PC-3 (cell line): ENCODE measurements around the gene ZHX3. TPM values are rescaled to one million over a fixed set of nuclear protein-coding genes. Genes with fewer than 3 reads are reported as not detected.

Source experiments
- ATAC-seq: fragments of 200-7000 bp; cut with Tn5 transposase; 2 replicates; pipeline ENCODE4 v1.9.1; 2020; ENCODE audit warnings: mild to moderate bottlenecking, moderate library complexity
- BruUV-seq: library from RNA; stranded (reverse); fragments of 400-500 nt; replicated peaks from 2 replicates; lab custom pipeline; 2021; lab: Mats Ljungman, UMichigan
- CTCF ChIA-PET: fragments of 300-600 bp; sonication (Branson Sonifier 250); formaldehyde crosslinking; loops from one replicate; lab custom pipeline; 2022; ENCODE audit warnings: antibody characterized with exemption; lab: Charles Lee
- POLR2A ChIA-PET: fragments of 300-600 bp; sonication (Branson Sonifier 250); formaldehyde crosslinking; loops from one replicate; lab custom pipeline; 2022; ENCODE audit warnings: antibody characterized with exemption; ENCODE audit not compliant: unreplicated experiment; lab: Charles Lee
- DNase-seq: peaks from one replicate; pipeline ENCODE4 v3.0.0-alpha.2; 2015
- H2AFZ ChIP-seq: fragments of 300-600 bp; sonication (generic); 2 replicates; pipeline ENCODE4 v1.6.0; 2016; ENCODE audit warnings: antibody characterized with exemption, low read length
- H3F3A ChIP-seq: fragments of 300-600 bp; sonication (generic); one replicate; pipeline ENCODE4 v1.6.0; 2017; ENCODE audit warnings: antibody characterized with exemption, low read length, control low read depth, mild to moderate bottlenecking; ENCODE audit not compliant: unreplicated experiment
- H3K27ac ChIP-seq: fragments of 300-600 bp; sonication (generic); 2 replicates; pipeline ENCODE4 v1.5.1; 2016; ENCODE audit warnings: mild to moderate bottlenecking, low read length
- H3K27me3 ChIP-seq: fragments of 300-600 bp; sonication (generic); 2 replicates; pipeline ENCODE4 v1.6.1; 2016; ENCODE audit warnings: low read length, mixed read lengths
- H3K36me3 ChIP-seq: fragments of 300-600 bp; sonication (generic); 2 replicates; pipeline ENCODE4 v1.6.1; 2016; ENCODE audit warnings: low read depth, mixed run types, low read length, mixed read lengths
- H3K4me1 ChIP-seq: fragments of 300-600 bp; sonication (generic); 2 replicates; pipeline ENCODE4 v1.5.1; 2016; ENCODE audit warnings: low read length; ENCODE audit not compliant: insufficient read depth
- H3K4me2 ChIP-seq: fragments of 300-600 bp; sonication (generic); 2 replicates; pipeline ENCODE4 v1.6.0; 2016; ENCODE audit warnings: low read length
- H3K4me3 ChIP-seq: fragments of 300-600 bp; sonication (generic); 2 replicates; pipeline ENCODE4 v1.5.1; 2016; ENCODE audit warnings: mild to moderate bottlenecking, low read length, mixed read lengths
- H3K79me2 ChIP-seq: fragments of 300-600 bp; sonication (generic); 2 replicates; pipeline ENCODE4 v1.6.1; 2017; ENCODE audit warnings: low read length, mixed read lengths
- H3K9ac ChIP-seq: fragments of 300-600 bp; sonication (generic); 2 replicates; pipeline ENCODE4 v1.6.0; 2016; ENCODE audit warnings: mild to moderate bottlenecking, low read length
- H3K9me2 ChIP-seq: fragments of 300-600 bp; sonication (generic); replicated peaks from 2 replicates; pipeline ENCODE4 v1.6.1; 2016; ENCODE audit warnings: mixed run types, low read length, mixed read lengths
- H3K9me3 ChIP-seq: fragments of 300-600 bp; sonication (generic); 2 replicates; pipeline ENCODE4 v1.6.1; 2016; ENCODE audit warnings: low read length, mixed read lengths
- H4K20me1 ChIP-seq: fragments of 300-600 bp; sonication (generic); 2 replicates; pipeline ENCODE4 v1.6.1; 2016; ENCODE audit warnings: low read length, mixed read lengths
- EZH2 ChIP-seq: fragments of 300-600 bp; sonication (generic); IDR thresholded peaks from one replicate; pipeline ENCODE4 v1.6.1; 2017; ENCODE audit warnings: antibody characterized with exemption, mild to moderate bottlenecking, low read length; ENCODE audit not compliant: unreplicated experiment
- EZH2phosphoT487 ChIP-seq: fragments of 300-600 bp; sonication (generic); IDR thresholded peaks from 2 replicates; pipeline ENCODE4 v1.6.1; 2018; ENCODE audit warnings: mild to moderate bottlenecking, antibody characterized with exemption, low read length, borderline replicate concordance
- intact Hi-C: fragments of 100-400 bp; cut with micrococcal nuclease; formaldehyde crosslinking; loops from 2 replicates; pipeline ENCODE4 v1.9.0; 2023
- total RNA-seq: library from RNA; depleted of rRNA; stranded (reverse); fragments of >200 nt; gene quantifications from 2 replicates; pipeline ENCODE4 v1.2.3, GENCODE V29; 2014
- TF ChIP-seq, protein P1 (sequence below): fragments of 300-600 bp; sonication (generic); conservative IDR thresholded peaks from 2 replicates; pipeline ENCODE4 v1.5.1; 2017; ENCODE audit warnings: antibody characterized with exemption, low read depth, mild to moderate bottlenecking, low read length

The ZHX3 gene
- total RNA-seq, 1 experiment from 2014 or later: 14.0 TPM

- peaks cover 15% of the 10 kb centered on the region for H3K4me1 ChIP-seq
- BruUV-seq: no TSS peak
- no peaks in the 10 kb centered on the region for H3K27me3 ChIP-seq
- no peak overlapping the region for H2AFZ ChIP-seq
- H3K27ac ChIP-seq: no peak overlapping the region
- no peak overlapping the region for H3K9ac ChIP-seq
- ChIA-PET POLR2A (no interaction called here), CTCF (no interaction called here)
- intact Hi-C loops: loop anchor here (5.0 kb wide), 1 partner anchor 275 kb away; the partner anchor contains the start of gene CHD6
- peaks cover 33% of the 10 kb centered on the region for H3K79me2 ChIP-seq
- no peaks in the 10 kb centered on the region for H3K9me3 ChIP-seq
- H3K4me3 ChIP-seq: no peak overlapping the region
- H3K36me3 ChIP-seq: no peaks in the 10 kb centered on the region
- no peak overlapping the region for H3K4me2 ChIP-seq
- ATAC-seq (no peak), DNase-seq (no peak)
- no peaks in the 10 kb centered on the region for H3F3A ChIP-seq
- no peaks in the 10 kb centered on the region for H4K20me1 ChIP-seq
- TF ChIP-seq EZH2phosphoT487: no peak
- TF ChIP-seq, protein P1, sequence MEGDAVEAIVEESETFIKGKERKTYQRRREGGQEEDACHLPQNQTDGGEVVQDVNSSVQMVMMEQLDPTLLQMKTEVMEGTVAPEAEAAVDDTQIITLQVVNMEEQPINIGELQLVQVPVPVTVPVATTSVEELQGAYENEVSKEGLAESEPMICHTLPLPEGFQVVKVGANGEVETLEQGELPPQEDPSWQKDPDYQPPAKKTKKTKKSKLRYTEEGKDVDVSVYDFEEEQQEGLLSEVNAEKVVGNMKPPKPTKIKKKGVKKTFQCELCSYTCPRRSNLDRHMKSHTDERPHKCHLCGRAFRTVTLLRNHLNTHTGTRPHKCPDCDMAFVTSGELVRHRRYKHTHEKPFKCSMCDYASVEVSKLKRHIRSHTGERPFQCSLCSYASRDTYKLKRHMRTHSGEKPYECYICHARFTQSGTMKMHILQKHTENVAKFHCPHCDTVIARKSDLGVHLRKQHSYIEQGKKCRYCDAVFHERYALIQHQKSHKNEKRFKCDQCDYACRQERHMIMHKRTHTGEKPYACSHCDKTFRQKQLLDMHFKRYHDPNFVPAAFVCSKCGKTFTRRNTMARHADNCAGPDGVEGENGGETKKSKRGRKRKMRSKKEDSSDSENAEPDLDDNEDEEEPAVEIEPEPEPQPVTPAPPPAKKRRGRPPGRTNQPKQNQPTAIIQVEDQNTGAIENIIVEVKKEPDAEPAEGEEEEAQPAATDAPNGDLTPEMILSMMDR: no peak
- no peak for TF ChIP-seq EZH2
- no peaks in the 10 kb centered on the region for H3K9me2 ChIP-seq
These were observed 25.2 kb upstream of the ZHX3 start for GRCh38 chr20:41342474-41343464.

- H4K20me1 ChIP-seq: no peaks in the 10 kb centered on the region
- ChIA-PET POLR2A (interaction anchor here (0.5 to 0.7 kb wide), 9 partner anchors 10 to 306 kb away, joined by 3 to 37 read pairs (median 7); no protein-coding TSS in a partner anchor), CTCF (interaction anchor here (0.6 to 2.6 kb wide), 19 partner anchors 11 to 571 kb away, joined by 3 to 61 read pairs (median 5); partner anchors contain the start of genes CHD6 and ZHX3)
- peak within 1 kb of the TSS; percentile 91 for H3K4me2 ChIP-seq
- peak; percentile 98 for DNase-seq
- no peaks in the 10 kb centered on the region for H3F3A ChIP-seq
- H3K27me3 ChIP-seq: no peaks in the 10 kb centered on the region
- no peaks in the 10 kb centered on the region for H3K36me3 ChIP-seq
- peak within 1 kb of the TSS; percentile 35; the same call in 1 of the 2 replicates for H3K27ac ChIP-seq
- TF ChIP-seq EZH2 (no peak), EZH2phosphoT487 (no peak)
- TF ChIP-seq, protein P1: no peak; the same call in 1 of the 2 replicates
- TSS peak; percentile 72 for BruUV-seq
- peak within 1 kb of the TSS; percentile 82 for H3K9ac ChIP-seq
- intact Hi-C loops: loop anchor here (1.0 to 5.0 kb wide), 8 partner anchors 24 to 372 kb away; partner anchors contain the start of gene CHD6
- H3K4me1 ChIP-seq: peaks cover 15% of the 10 kb centered on the region
- peak within 1 kb of the TSS; percentile 96 for H2AFZ ChIP-seq
- H3K4me3 ChIP-seq: peak within 1 kb of the TSS; percentile 72
- ATAC-seq: peak; percentile 88
- H3K9me3 ChIP-seq: no peaks in the 10 kb centered on the region
- H3K79me2 ChIP-seq: peaks cover 33% of the 10 kb centered on the region
- no peaks in the 10 kb centered on the region for H3K9me2 ChIP-seq
These were observed 23.0 kb upstream of the ZHX3 start, which contains the start of gene LPIN3 for GRCh38 chr20:41340327-41341055. Gene LPIN3, plus strand, starts transcription at chr20:41340821. Its CDS starts 4,983 bp downstream, at chr20:41345804.
